Stomach (tissue), 9 donors: Measurements from ENCODE around the gene GPR108. TPM values are rescaled to one million over a fixed set of nuclear protein-coding genes. Genes with fewer than 3 reads are reported as not detected.

ENCODE experiments used
- DNase-seq, 2 donors: peaks; one replicate each; pipeline versions ENCODE4 v3.0.0 to v3.0.0-alpha.2; 2013 to 2019
- H3K27ac ChIP-seq, 5 donors: fragments of 200-600 bp in 4 of 5; sonication (generic) in 4 of 5; one replicate each; pipeline ENCODE4 v1.5.1; 2013 to 2019; ENCODE audit warnings: mild to moderate bottlenecking in 1 of 5, moderate library complexity in 1 of 5
- H3K27me3 ChIP-seq, 3 donors: fragments of 200-600 bp; sonication (generic); one replicate each; pipeline ENCODE4 v1.5.1; 2017 to 2019; ENCODE audit warnings: mixed run types in 1 of 3
- H3K36me3 ChIP-seq, 4 donors: fragments of 200-600 bp; sonication (generic); 1 replicate in 3 of 4; 2 replicates in 1 of 4; pipeline ENCODE4 v1.5.1; 2016 to 2019
- H3K4me1 ChIP-seq, 4 donors: fragments of 200-600 bp; sonication (generic); one replicate each; pipeline ENCODE4 v1.5.1; 2016 to 2019
- H3K4me3 ChIP-seq, 4 donors: fragments of 200-600 bp; sonication (generic) in 3 of 4; one replicate each; pipeline ENCODE4 v1.5.1; 2016 to 2019; ENCODE audit warnings: mild to moderate bottlenecking in 1 of 4
- H3K9me3 ChIP-seq, 4 donors: fragments of 200-600 bp; sonication (generic); one replicate each; pipeline ENCODE4 v1.5.1; 2016 to 2019
- EP300 ChIP-seq: sonication (generic); formaldehyde crosslinking; IDR thresholded peaks from one replicate; pipeline ENCODE4 v1.6.1; 2017; ENCODE audit warnings: antibody characterized with exemption
- POLR2A ChIP-seq, 4 donors: fragments of 450-650 bp; IDR thresholded peaks; one replicate each; pipeline ENCODE4 v1.6.1; 2016; ENCODE audit warnings: antibody characterized with exemption in 4 of 4, control low read depth in 2 of 4, mild to moderate bottlenecking in 1 of 4, moderate library complexity in 1 of 4
- POLR2AphosphoS5 ChIP-seq, 3 donors: sonication (generic); formaldehyde crosslinking; IDR thresholded peaks; one replicate each; pipeline ENCODE4 v1.6.1; 2016; ENCODE audit warnings: antibody characterized with exemption in 3 of 3
- WGBS, 5 donors: extraction: QIAGEN DNeasy Blood & Tissue Kit in 3 of 5; methylation state at CpG; one replicate each; pipeline versions ENCODE4 v1.1.5 to v1.1.7; 2013 to 2018; 5-methylcytosine and 5-hydroxymethylcytosine counted together
- intact Hi-C: fragments of 100-400 bp; cut with DNase I; formaldehyde crosslinking; loops from one replicate; pipeline ENCODE4 v1.15.1; 2023; ENCODE audit warnings: low total_unique reads
- polyA plus RNA-seq, 3 donors: library from polyadenylated mRNA; stranded (reverse); fragments of 200-250 nt; gene quantifications; one replicate each; pipeline ENCODE4 v1.2.3, GENCODE V29; 2013
- total RNA-seq, 5 donors: library from RNA; depleted of rRNA; stranded (reverse); fragments of >200 nt; gene quantifications; one replicate each; pipeline versions ENCODE4 v1.1.0 to v1.2.3, GENCODE V29; 2014 to 2016
- TF ChIP-seq, protein P1 (sequence below), 7 experiments: fragments of 450-650 bp in 4 of 7; fragments of 200-600 bp in 3 of 7; sonication (generic) in 3 of 7; IDR thresholded peaks; one replicate each; pipeline ENCODE4 v1.5.1; 2016 to 2019; ENCODE audit warnings: antibody characterized with exemption in 7 of 7, control low read depth in 2 of 7, mild to moderate bottlenecking in 1 of 7
- donor health status: healthy with polysubstance abuse.
- donor health status: Bipolar disorder and iron deficiency.
- donor health status: healthy.

Gene GPR108
- total and polyA plus RNA-seq, 8 donors, result 28.1 to 132 (median 59.2) TPM

DNA sequence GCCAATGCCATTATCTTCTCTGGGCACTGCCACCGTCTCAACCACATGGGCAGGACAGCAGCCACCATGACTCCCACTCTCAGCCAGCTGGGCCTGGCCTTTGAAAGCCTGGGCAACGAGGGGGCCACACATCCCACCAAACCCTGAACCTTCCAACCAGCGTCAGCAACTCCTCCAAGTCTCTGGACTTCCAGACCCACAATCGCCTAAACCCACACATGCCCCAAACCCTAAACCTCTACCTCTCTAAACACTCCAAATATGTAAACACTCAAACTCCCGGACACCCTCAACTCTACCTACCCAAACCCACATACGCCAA, 17.9 kb downstream of the GPR108 start:
- intact Hi-C loops, result no loop called here
- no peak overlapping the region for H3K27ac ChIP-seq

DNA sequence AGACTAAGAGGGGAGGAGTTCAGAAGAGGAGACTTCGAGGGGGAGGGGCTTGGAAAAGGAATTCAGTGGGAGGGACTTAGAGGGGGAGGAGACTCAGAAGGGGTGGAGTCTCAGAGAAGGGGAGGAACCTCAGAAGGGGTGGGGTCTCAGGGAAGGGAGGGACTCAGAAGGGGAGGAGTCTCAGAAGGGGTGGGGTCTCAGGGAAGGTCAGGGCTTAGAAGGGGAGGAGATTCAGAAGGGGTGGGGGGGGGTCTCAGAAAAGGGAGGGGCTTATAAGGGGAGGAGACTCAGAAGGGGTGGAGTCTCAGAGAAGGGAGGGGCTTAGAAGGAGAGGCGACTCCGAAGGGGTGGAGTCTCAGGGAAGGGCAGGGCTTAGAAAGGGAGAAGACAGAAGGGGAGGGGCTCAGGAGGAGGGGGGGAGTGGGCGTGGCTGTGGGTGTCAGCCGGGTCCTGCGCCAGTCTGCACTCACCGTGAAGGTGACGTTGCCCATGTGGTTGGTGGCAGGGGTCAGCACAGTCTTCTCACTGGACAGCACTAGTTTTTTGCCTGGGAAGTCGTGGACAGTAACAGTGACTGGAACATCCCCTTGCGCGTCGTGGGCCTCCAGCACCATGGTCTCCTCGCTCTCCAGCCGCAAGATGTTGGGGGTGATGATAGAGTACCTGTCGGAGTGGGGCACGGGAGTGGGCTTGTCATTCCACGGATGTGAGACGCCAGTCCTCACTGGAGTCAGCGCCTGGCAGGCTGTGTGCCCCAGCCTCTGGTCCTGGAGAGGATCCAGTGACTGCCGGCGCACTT, 18.4 kb downstream of the GPR108 start:
- Histone ChIP-seq H3K27ac (no peak overlapping the region), H3K9me3 (no peaks in the 10 kb centered on the region), H3K36me3 (no peaks in the 10 kb centered on the region), H3K27me3 (peaks cover 0 to 28% (median 0%) of the 10 kb centered on the region in 3 donors), H3K4me3 (peak overlapping the region in 3 of 4 donors; percentile 4 to 38 (median 29)), H3K4me1 (peaks cover 0 to 35% (median 13%) of the 10 kb centered on the region in 4 donors)
- intact Hi-C loops, result no loop called here
- DNase-seq, result no peak
- 70 to 80% (median 79%) methylated on average over 17 to 21 of the region's 21 CpGs for WGBS, 5 donors
- TF ChIP-seq, protein P1, sequence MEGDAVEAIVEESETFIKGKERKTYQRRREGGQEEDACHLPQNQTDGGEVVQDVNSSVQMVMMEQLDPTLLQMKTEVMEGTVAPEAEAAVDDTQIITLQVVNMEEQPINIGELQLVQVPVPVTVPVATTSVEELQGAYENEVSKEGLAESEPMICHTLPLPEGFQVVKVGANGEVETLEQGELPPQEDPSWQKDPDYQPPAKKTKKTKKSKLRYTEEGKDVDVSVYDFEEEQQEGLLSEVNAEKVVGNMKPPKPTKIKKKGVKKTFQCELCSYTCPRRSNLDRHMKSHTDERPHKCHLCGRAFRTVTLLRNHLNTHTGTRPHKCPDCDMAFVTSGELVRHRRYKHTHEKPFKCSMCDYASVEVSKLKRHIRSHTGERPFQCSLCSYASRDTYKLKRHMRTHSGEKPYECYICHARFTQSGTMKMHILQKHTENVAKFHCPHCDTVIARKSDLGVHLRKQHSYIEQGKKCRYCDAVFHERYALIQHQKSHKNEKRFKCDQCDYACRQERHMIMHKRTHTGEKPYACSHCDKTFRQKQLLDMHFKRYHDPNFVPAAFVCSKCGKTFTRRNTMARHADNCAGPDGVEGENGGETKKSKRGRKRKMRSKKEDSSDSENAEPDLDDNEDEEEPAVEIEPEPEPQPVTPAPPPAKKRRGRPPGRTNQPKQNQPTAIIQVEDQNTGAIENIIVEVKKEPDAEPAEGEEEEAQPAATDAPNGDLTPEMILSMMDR (IDR thresholded peaks at IDR 0.05), result no peak
- TF ChIP-seq EP300, result no peak
- no peak for TF ChIP-seq POLR2AphosphoS5 (IDR thresholded peaks at IDR 0.05)
- no peak for TF ChIP-seq POLR2A (IDR thresholded peaks at IDR 0.05)

More for the DNA sequence above, 17.9 kb downstream of the GPR108 start:
- WGBS, 5 donors, result 67 to 79% (median 74%) methylated on average over 6 of the region's 6 CpGs
- TF ChIP-seq POLR2AphosphoS5 (IDR thresholded peaks at IDR 0.05), result no peak
- TF ChIP-seq, protein P1 (IDR thresholded peaks at IDR 0.05), result no peak
- no peak for TF ChIP-seq POLR2A (IDR thresholded peaks at IDR 0.05)
- no peak for TF ChIP-seq EP300
- Histone ChIP-seq H3K36me3 (no peaks in the 10 kb centered on the region), H3K4me3 (peak overlapping the region in 3 of 4 donors; percentile 4 to 38 (median 29)), H3K27me3 (peaks cover 0 to 28% (median 0%) of the 10 kb centered on the region in 3 donors), H3K9me3 (no peaks in the 10 kb centered on the region), H3K4me1 (peaks cover 0 to 38% (median 13%) of the 10 kb centered on the region in 4 donors)
- no peak for DNase-seq

DNA sequence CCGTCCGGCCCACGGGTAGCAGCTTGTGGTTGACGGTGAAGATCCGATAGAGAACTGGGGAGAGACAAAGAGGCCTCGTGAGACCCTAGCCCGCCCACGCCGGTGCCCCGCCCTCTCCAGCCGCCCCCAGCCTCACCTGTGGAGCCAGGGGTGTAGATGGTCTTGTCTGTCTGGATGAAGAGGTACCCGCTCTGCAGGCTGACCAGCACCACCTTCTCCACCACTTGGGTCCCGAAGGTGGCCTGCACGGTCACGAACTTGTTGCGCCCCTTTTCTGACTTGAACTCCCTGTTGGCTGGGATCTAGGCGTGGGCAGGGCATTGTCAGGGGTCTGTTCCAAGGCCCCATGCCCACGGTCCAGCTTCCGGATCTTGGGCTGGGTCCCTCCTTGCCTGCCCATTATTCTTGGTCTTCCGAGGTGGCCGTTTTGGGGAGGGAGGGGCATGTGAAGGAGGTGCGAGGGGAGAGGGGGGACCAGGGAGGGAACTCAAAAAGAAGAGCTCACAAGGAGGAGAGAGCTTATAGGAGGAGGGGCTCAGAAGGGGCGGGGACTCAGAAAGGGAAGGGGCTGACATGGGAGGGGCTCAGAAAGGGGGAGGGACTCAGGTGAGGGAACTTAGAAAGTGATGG, 19.2 kb downstream of the GPR108 start:
- peak overlapping the region in 1 of 4 donors; percentile 38 for H3K4me3 ChIP-seq
- H3K4me1 ChIP-seq, result peaks cover 0 to 27% (median 11%) of the 10 kb centered on the region in 4 donors
- WGBS, 5 donors, result 67 to 78% (median 71%) methylated on average over 18 to 23 of the region's 23 CpGs

DNA sequence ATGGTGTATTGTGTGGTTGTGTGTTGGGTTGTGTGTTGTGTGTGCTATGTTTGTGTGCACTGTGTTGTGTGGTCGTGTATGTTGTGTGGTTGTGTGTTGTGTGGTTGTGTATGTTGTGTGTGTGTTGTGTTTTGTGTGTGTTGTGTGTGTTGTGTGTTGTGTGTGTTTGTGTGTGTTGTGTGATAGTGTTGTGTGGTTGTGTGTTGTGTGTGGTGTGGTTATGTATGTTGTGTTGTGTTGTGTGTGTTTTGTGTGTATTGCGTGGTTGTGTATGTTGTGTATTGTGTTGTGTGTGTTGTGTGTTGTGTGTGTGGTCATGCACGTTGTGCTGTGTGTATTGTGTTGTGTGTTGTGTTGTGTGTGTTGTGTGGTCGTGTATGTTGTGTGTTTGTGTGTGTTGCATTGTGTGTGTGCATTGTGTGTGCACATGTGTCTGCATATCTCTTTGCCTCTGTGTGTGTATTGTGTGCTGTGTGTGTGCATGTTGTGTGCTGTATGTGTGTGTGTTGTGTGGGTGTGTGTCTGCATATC, 19.9 kb downstream of the GPR108 start:
- no peak for DNase-seq
- Histone ChIP-seq H3K4me1 (peaks cover 0 to 20% (median 5%) of the 10 kb centered on the region in 4 donors), H3K27me3 (peaks cover 0 to 33% (median 0%) of the 10 kb centered on the region in 3 donors), H3K4me3 (no peak overlapping the region), H3K9me3 (no peaks in the 10 kb centered on the region), H3K36me3 (no peaks in the 10 kb centered on the region), H3K27ac (no peak overlapping the region)
- intact Hi-C loops, result no loop called here
- TF ChIP-seq POLR2A (IDR thresholded peaks at IDR 0.05) (no peak), EP300 (no peak), POLR2AphosphoS5 (IDR thresholded peaks at IDR 0.05) (no peak)
- TF ChIP-seq, protein P1 (IDR thresholded peaks at IDR 0.05), result no peak
- 71 to 85% (median 80%) methylated on average over 4 of the region's 4 CpGs for WGBS, 5 donors

More for the DNA sequence above, 19.2 kb downstream of the GPR108 start:
- Histone ChIP-seq H3K9me3 (no peaks in the 10 kb centered on the region), H3K36me3 (no peaks in the 10 kb centered on the region), H3K27ac (no peak overlapping the region), H3K27me3 (peaks cover 0 to 28% (median 0%) of the 10 kb centered on the region in 3 donors)
- DNase-seq, result no peak
- intact Hi-C loops, result no loop called here
- no peak for TF ChIP-seq EP300
- no peak for TF ChIP-seq POLR2A (IDR thresholded peaks at IDR 0.05)
- TF ChIP-seq, protein P1 (IDR thresholded peaks at IDR 0.05), result no peak
